Anterior cingulate cortex (tissue), 58 donors: ENCODE measurements around the gene LRBA.
A peak's percentile ranks its signal among the peaks of the same experiment; 100 is the strongest.
"Not testable (repeated sequence)": the region's sequence is repeated elsewhere in the genome, so short reads cannot be mapped to it uniquely, and the experiment has no call there.

Experiments
- DNase-seq, 58 donors: peaks; one replicate each; lab custom pipeline; 2025; lab: John Stamatoyannopoulos, UW

Gene LRBA, protein sequence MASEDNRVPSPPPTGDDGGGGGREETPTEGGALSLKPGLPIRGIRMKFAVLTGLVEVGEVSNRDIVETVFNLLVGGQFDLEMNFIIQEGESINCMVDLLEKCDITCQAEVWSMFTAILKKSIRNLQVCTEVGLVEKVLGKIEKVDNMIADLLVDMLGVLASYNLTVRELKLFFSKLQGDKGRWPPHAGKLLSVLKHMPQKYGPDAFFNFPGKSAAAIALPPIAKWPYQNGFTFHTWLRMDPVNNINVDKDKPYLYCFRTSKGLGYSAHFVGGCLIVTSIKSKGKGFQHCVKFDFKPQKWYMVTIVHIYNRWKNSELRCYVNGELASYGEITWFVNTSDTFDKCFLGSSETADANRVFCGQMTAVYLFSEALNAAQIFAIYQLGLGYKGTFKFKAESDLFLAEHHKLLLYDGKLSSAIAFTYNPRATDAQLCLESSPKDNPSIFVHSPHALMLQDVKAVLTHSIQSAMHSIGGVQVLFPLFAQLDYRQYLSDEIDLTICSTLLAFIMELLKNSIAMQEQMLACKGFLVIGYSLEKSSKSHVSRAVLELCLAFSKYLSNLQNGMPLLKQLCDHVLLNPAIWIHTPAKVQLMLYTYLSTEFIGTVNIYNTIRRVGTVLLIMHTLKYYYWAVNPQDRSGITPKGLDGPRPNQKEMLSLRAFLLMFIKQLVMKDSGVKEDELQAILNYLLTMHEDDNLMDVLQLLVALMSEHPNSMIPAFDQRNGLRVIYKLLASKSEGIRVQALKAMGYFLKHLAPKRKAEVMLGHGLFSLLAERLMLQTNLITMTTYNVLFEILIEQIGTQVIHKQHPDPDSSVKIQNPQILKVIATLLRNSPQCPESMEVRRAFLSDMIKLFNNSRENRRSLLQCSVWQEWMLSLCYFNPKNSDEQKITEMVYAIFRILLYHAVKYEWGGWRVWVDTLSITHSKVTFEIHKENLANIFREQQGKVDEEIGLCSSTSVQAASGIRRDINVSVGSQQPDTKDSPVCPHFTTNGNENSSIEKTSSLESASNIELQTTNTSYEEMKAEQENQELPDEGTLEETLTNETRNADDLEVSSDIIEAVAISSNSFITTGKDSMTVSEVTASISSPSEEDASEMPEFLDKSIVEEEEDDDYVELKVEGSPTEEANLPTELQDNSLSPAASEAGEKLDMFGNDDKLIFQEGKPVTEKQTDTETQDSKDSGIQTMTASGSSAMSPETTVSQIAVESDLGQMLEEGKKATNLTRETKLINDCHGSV (N-terminal part only)

DNA sequence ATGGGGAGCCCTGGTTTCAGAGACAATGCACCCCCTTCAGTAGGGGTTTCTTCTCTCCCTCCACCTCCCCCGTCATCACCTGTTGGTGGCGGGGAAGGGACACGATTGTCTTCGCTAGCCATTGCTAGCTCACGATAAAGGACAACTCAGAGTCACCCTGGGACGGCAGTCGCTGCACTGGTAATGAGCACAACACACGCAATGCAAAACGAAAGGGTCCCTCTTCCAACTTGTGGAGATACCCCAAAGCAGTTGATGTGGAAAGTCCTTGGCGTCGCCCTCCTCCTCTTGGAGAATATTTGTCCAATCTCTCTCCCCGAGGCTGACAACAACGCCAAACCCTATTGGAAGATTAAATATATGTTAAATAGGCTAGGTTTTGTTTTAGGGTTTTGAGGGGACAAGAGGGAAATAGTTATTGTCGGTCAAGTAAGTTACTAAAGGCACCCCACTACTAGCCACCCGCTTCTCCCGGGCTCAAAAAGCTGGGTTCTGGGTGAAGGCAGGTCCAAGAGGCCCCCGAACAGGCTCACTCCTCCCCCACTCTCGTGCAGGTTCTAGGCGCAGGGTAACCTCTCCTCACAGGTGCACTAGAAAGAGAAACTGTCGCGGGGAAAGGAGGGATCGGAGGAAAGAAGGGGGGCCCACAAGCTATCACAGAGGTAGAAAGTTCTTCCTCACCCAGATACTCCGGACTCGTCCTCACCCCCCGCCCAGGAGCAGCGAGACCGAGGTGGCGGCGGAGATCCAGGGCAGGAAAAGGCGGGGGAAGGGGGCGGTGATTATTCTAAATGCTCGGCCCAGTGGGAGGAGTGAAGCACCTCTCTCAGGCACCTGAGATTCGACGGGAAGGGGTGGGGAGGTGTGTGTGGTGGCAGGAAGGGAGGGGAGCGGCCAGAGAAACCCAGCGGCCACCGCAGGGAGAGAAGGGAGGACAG lies at the start of gene LRBA:
TSS of gene LRBA (minus strand) at position 764 of the 938 bp plus-strand sequence. CDS start at position 122, 642 bp downstream.
- DNase-seq: peak in 52 of 58 donors; percentile 5 to 76 (median 50)

DNA sequence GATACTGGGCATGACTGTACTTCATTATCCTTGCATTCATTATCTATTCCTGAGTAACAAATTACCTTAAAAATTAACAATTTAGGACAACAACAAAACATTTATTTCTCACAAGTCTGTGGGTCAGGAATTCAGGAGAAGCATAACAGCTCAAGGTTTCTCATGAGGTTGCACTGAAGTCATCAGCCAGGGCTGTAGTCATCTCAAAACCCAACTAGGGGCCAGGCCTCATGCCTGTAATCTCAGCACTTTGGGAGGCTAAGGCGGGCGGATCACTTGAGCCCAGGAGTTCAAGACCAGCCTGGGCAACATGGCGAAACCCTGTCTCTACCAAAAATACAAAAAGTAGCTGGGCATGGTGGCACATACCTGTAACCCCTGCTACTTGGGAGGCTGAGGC lies 48.1 kb upstream of the LRBA start:
- not testable (repeated sequence) for DNase-seq

DNA sequence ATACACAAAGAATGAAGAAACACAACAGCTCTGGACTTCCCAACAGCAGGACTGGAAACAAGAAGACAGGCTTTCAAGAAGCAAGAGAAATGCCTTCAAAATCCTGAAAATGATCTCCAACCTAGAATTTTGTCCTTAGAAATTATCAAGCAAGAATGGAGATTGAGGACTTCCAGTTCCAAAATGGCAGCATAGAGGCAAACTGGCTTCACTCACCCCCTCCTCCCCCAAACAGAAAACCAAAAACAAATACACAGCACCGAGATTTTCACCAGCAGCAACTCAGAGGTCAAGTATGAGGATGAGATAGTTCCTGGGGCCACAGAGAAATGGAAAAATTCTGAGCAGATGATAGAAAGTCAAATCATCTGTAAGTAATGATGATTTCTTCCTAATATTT lies 40.5 kb upstream of the LRBA start:
- DNase-seq: no peak

GRCh38 chr4:151052785-151053184 lies 37.7 kb upstream of the LRBA start:
- DNase-seq: no peak

DNA sequence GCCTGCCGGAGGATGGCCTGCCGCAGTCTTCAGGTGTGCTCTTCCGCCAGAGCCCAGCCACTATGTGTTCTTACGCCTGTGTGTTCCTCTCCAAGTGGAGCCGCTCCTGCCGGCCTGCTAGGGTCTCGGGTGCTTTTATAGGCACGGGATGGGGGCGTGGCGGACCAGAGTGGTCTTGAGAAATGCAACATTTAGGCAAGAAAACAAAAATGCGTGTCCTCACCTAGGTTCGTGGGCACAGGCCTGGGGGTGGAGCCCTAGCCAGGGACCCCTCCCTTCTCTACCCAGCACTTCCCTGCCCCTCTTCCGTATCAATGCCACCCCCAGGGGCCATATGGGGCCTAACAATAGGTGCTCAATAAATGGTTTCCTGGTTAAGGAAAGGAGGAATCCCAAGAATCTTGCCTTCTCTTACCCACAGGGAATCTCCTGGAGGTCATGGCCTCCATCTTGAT lies 34.4 kb upstream of the LRBA start:
- DNase-seq: no peak

DNA sequence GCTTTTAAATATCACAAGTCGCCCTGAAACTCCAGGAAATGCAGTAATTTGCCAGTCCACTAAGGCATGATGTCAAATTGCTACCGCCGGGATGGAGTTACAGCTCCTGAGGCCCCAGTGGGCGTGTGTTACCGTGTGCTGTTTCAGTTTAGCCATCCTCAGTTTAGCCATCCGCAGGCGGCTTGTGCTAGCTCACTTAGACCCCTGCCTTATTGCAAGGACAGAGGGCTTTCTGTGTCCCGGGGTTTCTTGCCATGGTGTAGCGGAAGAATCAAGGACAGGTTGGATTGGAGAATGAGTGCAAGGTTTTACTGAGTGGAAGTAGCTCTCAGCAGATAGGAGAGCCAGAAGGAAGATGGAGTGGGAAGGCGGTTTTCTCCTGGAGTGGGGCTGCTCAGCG lies 33.8 kb upstream of the LRBA start:
- no peak for DNase-seq

DNA sequence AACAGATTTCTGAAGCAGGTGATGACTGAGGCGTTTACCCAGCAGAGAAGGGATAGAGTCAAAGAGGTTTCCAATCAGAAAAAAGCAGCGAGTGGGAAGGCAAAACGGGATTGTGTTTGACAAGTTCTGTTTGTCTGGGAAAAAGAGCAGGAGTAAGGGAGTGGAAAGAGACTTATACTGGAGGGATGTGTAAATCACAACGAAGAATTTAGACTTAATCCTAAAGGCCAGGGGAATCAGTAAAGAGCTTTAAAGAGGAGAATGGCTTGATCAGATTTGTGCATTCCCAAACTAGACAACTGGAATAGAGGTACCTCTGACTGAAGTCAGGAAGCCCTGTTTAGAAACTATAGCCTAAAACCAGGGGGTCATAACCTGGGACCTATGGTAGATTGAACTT lies 31.5 kb upstream of the LRBA start:
- no peak for DNase-seq

- DNase-seq: no peak
Observed at GRCh38 chr4:151045907-151046306, 30.8 kb upstream of the LRBA start.

GRCh38 chr4:151043803-151044515 lies 28.9 kb upstream of the LRBA start:
- DNase-seq: no peak

DNA sequence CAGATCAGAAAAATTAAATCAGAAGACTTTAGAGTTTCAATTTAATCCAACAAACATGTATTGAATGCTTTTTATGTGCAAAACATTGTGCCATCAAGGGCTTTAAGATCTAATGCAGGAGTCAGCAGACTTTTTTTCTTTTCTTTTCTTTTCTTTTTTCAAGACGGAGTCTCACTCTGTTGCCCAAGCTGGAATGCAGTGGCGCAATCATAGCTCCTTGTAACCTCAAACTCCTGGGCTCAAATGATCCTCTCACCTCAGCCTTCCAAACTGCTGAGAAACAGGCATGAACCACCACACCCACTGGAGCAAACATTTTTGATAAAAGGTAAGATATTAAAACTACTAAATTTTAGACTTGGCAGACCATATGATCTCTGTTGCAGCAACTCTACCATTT lies 24.6 kb upstream of the LRBA start:
- no peak for DNase-seq

DNA sequence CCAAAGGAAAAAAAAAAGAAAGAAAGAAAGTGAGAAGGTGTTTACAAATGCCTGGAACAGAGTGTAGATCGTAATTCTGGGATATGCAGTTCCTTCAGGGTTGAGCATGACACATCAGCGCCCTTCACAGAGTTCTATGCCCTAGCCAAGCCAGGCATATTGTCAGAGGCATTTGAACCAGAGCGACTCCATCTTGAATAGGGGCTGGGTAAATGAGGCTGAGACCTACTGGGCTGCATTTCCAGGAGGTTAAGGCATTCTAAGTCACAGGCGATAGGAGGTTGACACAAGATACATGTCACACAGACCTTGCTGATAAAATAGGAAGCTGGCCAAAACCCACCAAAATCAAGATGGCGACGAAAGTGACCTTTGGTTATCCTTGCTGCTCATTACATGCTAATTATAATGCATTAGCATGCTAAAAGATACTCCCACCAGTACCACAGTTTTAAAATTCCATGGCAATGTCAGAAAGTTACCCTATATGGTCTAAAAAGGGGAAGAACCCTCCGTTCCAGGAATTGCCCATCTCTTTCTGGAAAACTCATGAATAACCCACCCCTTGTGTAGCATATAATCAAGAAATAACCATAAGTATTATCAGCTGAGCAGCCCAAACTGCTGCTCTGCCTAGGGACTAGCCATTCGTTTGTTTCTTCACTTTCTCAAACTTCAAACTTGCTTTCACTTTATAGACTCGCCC lies 23.5 kb upstream of the LRBA start:
- DNase-seq: no peak

DNA sequence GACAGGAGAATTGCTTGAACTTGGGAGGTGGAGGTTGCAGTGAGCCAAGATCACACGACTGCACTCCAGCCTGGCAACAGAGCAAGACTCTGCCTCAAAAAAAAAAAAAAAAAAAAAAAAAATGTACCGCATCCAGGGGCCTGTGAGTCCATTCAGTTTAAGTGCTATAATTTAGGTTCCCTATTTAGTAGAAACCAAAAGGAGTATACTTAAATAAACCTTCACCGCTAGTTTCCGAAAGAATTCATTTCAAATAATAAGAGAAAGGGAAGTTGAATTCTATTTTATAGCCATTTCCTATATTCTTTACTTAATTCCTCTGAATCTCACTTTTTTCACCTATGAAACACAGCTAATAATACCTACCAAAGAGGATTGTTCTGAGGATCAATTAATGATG lies 20.8 kb upstream of the LRBA start:
- no peak for DNase-seq

DNA sequence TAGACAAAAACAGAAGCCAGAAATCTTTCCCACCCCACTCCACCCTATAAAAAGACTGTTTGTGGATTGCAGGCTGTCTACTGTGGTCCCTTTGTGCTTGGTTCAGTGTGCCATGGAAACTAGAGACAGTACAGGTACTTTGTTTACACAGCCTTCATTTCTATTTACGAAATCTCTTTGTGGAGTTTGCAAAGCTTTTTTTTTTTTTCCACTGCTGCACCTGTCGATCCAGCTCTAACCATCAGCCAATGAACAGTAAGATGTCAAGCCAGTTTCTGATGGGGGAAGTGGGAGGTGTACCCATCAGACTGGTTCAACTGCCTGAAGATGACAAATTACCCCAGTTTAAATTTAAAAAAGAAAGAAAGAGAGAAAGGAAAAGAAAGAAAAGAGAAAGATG lies 20.2 kb upstream of the LRBA start:
- no peak for DNase-seq

DNA sequence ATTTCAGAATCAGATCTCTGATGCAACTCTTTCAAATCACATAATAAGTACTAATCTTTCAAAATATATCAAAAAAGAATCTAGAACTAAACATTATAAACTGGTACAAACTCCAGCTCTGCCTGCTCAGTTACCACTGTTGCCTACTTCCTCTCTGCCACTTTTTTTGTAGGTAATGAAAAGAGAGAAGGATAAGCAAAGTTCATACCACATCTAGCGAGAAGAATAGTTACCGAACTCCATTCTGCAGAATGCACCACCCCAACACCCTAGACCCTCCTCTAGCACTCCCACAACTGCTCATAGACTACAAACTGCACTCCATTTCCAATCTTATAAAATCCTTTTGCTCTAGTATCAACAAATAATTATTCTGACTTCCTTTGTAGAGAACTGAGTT lies 19.7 kb upstream of the LRBA start:
- DNase-seq: no peak

DNA sequence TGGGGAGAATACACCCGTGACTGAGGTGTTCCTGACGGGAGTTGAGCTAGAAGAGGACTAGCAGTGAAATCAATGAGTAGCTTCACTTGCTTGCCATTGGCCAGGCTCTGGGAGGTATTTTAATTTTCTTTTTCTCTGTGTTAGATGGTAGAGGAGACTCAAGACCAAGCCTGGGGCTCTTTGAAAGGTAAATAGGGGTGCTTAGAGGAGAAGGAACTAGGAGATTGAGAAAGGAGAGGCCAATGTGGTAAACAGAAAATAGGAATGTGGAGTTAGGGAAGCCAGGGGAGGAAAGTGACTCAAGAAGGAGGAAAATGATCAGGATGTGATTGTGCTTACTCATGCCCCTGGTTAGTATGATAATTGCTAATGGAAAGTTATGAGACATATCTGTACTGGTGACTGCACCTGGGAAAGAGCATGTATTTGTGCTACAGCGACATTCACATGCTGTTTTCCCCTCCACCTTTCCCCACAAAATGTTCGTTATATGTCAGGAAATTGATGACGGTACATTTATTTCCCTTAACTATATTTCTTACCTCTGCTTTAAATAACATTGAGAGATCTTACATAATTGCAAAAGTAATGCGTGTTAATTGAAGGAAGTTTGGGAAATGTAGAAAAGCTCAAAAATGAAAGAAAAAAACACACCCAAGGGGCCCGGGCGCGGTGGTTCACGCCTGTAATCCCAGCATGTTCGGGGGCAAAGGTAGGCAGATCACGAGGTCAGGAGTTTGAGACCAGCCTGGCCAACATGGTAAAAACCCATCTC lies 16.9 kb upstream of the LRBA start:
- DNase-seq: no peak

- DNase-seq: no peak
Observed at GRCh38 chr4:151029537-151029936, 14.5 kb upstream of the LRBA start.

DNA sequence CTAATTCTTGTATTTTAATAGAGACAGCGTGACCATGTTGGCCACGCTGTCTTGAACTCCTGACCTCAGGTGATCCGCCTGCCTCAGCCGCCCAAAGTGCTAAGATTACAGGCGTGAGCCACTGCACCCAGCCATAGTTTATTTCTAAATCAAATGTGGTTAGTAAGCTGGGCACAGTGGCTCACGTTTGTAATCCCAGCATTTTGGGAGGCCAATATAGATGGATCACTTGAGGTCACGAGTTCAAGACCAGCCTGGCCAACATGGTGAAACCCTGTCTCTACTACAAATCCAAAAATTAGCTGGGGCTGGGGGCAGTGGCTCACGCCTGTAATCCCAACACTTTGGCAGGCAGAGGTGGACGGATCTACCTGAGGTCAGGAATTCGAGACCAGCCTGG lies 13.9 kb upstream of the LRBA start:
- DNase-seq: not testable (repeated sequence)

GRCh38 chr4:151025759-151026158 lies 10.7 kb upstream of the LRBA start:
- no peak for DNase-seq
